Kidney epithelial cell (primary cell): Measurements from ENCODE around the gene ZC3H18. TPM values are rescaled to one million over a fixed set of nuclear protein-coding genes. Genes with fewer than 3 reads are reported as not detected.

Experiments used
- DNase-seq: peaks from one replicate; pipeline ENCODE4 v3.0.0-alpha.2; 2010; ENCODE audit warnings: low read depth
- H3K27me3 ChIP-seq: 2 replicates; pipeline ENCODE4 v1.6.0; 2011; ENCODE audit warnings: low read length; ENCODE audit not compliant: control insufficient read depth, insufficient read depth
- H3K36me3 ChIP-seq: 2 replicates; pipeline ENCODE4 v1.5.1; 2011; ENCODE audit warnings: low read length; ENCODE audit not compliant: control insufficient read depth, insufficient read depth
- H3K4me3 ChIP-seq: 2 replicates; pipeline ENCODE4 v1.5.1; 2011; ENCODE audit warnings: low read depth, mild to moderate bottlenecking, control low read depth, low read length
- CTCF ChIP-seq: IDR thresholded peaks from 2 replicates; pipeline ENCODE4 v1.5.1; 2011; ENCODE audit warnings: mild to moderate bottlenecking, moderate library complexity, low read length, control low read depth, inconsistent platforms; ENCODE audit not compliant: insufficient read depth, poor library complexity, severe bottlenecking
- total RNA-seq: library from RNA; depleted of rRNA; stranded (reverse); fragments of >200 nt; gene quantifications from 2 replicates; pipeline ENCODE4 v1.2.3, GENCODE V29; 2015

Gene ZC3H18
- total RNA-seq, 1 donor from 2014 or later = 20.2 TPM

GRCh38 chr16:88549671-88550245 lies 20.4 kb upstream of the ZC3H18 start:
- H3K27me3 ChIP-seq = peaks cover 45% of the 10 kb centered on the region
- H3K4me3 ChIP-seq = no peak overlapping the region
- no peak for DNase-seq
- no peaks in the 10 kb centered on the region for H3K36me3 ChIP-seq
- no peak for TF ChIP-seq CTCF

- DNase-seq = no peak
- Histone ChIP-seq H3K36me3 (no peaks in the 10 kb centered on the region), H3K27me3 (peaks cover 47% of the 10 kb centered on the region), H3K4me3 (no peak overlapping the region)
- no peak for TF ChIP-seq CTCF
These were observed 19.9 kb upstream of the ZC3H18 start for GRCh38 chr16:88550246-88550661.

GRCh38 chr16:88552166-88552565 lies 18.0 kb upstream of the ZC3H18 start:
- TF ChIP-seq CTCF = no peak
- DNase-seq = no peak
- peaks cover 36% of the 10 kb centered on the region for H3K27me3 ChIP-seq

GRCh38 chr16:88552815-88553214 lies 17.4 kb upstream of the ZC3H18 start:
- H3K27me3 ChIP-seq = peaks cover 38% of the 10 kb centered on the region
- no peaks in the 10 kb centered on the region for H3K36me3 ChIP-seq
- DNase-seq = no peak
- no peak overlapping the region for H3K4me3 ChIP-seq
- TF ChIP-seq CTCF = no peak

More at GRCh38 chr16:88552166-88552565, 18.0 kb upstream of the ZC3H18 start:
- no peaks in the 10 kb centered on the region for H3K36me3 ChIP-seq
- no peak overlapping the region for H3K4me3 ChIP-seq

- DNase-seq = no peak
- no peak for TF ChIP-seq CTCF
- Histone ChIP-seq H3K36me3 (no peaks in the 10 kb centered on the region), H3K4me3 (no peak overlapping the region), H3K27me3 (peaks cover 36% of the 10 kb centered on the region)
These were observed 16.5 kb upstream of the ZC3H18 start for GRCh38 chr16:88553739-88554138.

- no peak for DNase-seq
- Histone ChIP-seq H3K36me3 (no peaks in the 10 kb centered on the region), H3K4me3 (no peak overlapping the region), H3K27me3 (peaks cover 34% of the 10 kb centered on the region)
- no peak for TF ChIP-seq CTCF
These were observed 15.4 kb upstream of the ZC3H18 start for GRCh38 chr16:88554711-88555264.
